GM10266 (cell line): Measurements from ENCODE around the gene POLRMT.
"Not testable (repeated sequence)": the region's sequence is repeated elsewhere in the genome, so short reads cannot be mapped to it uniquely, and the experiment has no call there.

ENCODE experiments used
- DNase-seq: peaks from one replicate; pipeline ENCODE4 v3.0.0; 2012; ENCODE audit errors: extremely low spot score
- CTCF ChIP-seq: IDR thresholded peaks from 2 replicates; pipeline ENCODE4 v1.5.1; 2012; ENCODE audit warnings: mild to moderate bottlenecking, low read depth; ENCODE audit not compliant: control insufficient read depth, insufficient read depth; ENCODE audit errors: missing control alignments

Gene POLRMT

GRCh38 chr19:634975-635652 lies 1.8 kb upstream of the POLRMT start:
- TF ChIP-seq CTCF: no peak
- DNase-seq: no peak

- TF ChIP-seq CTCF: no peak
- no peak for DNase-seq
These were observed 676 bp upstream of the POLRMT start for GRCh38 chr19:633786-634639.

- TF ChIP-seq CTCF: no peak
- peak; percentile 81 for DNase-seq
These were observed 714 bp downstream of the POLRMT start for GRCh38 chr19:632579-633067.

- DNase-seq: no peak
- TF ChIP-seq CTCF: no peak
These were observed 3.2 kb downstream of the POLRMT start for GRCh38 chr19:629961-630714.

GRCh38 chr19:629515-629914 lies 3.8 kb downstream of the POLRMT start:
- DNase-seq: not testable (repeated sequence)

GRCh38 chr19:628168-628567 lies 5.2 kb downstream of the POLRMT start:
- DNase-seq: no peak
- TF ChIP-seq CTCF: peak; percentile 36

- not testable (repeated sequence) for DNase-seq
These were observed 6.8 kb downstream of the POLRMT start for GRCh38 chr19:626566-626965.

GRCh38 chr19:625257-625656 lies 8.1 kb downstream of the POLRMT start:
- DNase-seq: no peak
- no peak for TF ChIP-seq CTCF
